Fibroblast of mammary gland (primary cell): ENCODE measurements around the gene CRIM1.

Experiments
- DNase-seq: peaks from one replicate; pipeline ENCODE4 v3.0.0-alpha.2; 2010; ENCODE audit warnings: low read depth
- H3K4me3 ChIP-seq: 2 replicates; pipeline ENCODE4 v1.5.1; 2011; ENCODE audit warnings: low read depth, mild to moderate bottlenecking, low read length, moderate library complexity; ENCODE audit not compliant: control insufficient read depth
- CTCF ChIP-seq: conservative IDR thresholded peaks from 2 replicates; pipeline ENCODE4 v1.5.1; 2011; ENCODE audit warnings: low read depth, low read length, inconsistent platforms; ENCODE audit not compliant: control insufficient read depth, insufficient read depth

Gene CRIM1

GRCh38 chr2:36439084-36439483 is 83.5 kb downstream of the CRIM1 start:
- H3K4me3 ChIP-seq: no peak overlapping the region
- DNase-seq: no peak
- TF ChIP-seq CTCF: no peak

GRCh38 chr2:36441065-36441625 is 85.6 kb downstream of the CRIM1 start:
- DNase-seq: no peak
- TF ChIP-seq CTCF: no peak
- no peak overlapping the region for H3K4me3 ChIP-seq

GRCh38 chr2:36441816-36442215 is 86.2 kb downstream of the CRIM1 start:
- peak; percentile 54 for DNase-seq
- TF ChIP-seq CTCF: no peak
- no peak overlapping the region for H3K4me3 ChIP-seq

- no peak overlapping the region for H3K4me3 ChIP-seq
- TF ChIP-seq CTCF: no peak
- DNase-seq: no peak
Measured at GRCh38 chr2:36444216-36444936, 88.8 kb downstream of the CRIM1 start.

GRCh38 chr2:36445185-36445866 is 89.7 kb downstream of the CRIM1 start:
- DNase-seq: no peak
- no peak for TF ChIP-seq CTCF
- H3K4me3 ChIP-seq: no peak overlapping the region

- TF ChIP-seq CTCF: no peak
- DNase-seq: no peak
- no peak overlapping the region for H3K4me3 ChIP-seq
Measured at GRCh38 chr2:36446294-36446693, 90.7 kb downstream of the CRIM1 start.
